HCT116 (cell line): ENCODE data around the gene PNMA5.

Experiments
- CTCF ChIP-seq, 3 experiments: fragments of 200-600 bp in 1 of 3; sonication (generic) in 1 of 3; IDR thresholded peaks in 2 of 3; conservative IDR thresholded peaks in 1 of 3; 2 replicates each; pipeline ENCODE4 v1.5.1; 2012 to 2017; ENCODE audit warnings: low read depth in 2 of 3, low read length in 2 of 3, antibody characterized with exemption in 1 of 3, borderline replicate concordance in 1 of 3, control low read depth in 1 of 3, mild to moderate bottlenecking in 1 of 3, mixed read lengths in 1 of 3, mixed run types in 1 of 3, moderate library complexity in 1 of 3; ENCODE audit not compliant: insufficient read depth in 1 of 3
- EGR1 ChIP-seq: IDR thresholded peaks from 2 replicates; pipeline ENCODE4 v1.6.1; 2012; ENCODE audit warnings: low read depth
- EZH2 ChIP-seq: fragments of 200-600 bp; sonication (generic); IDR thresholded peaks from 2 replicates; pipeline ENCODE4 v1.6.1; 2017; ENCODE audit warnings: antibody characterized with exemption, mixed run types
- EZH2phosphoT487 ChIP-seq: fragments of 200-600 bp; IDR thresholded peaks from 2 replicates; pipeline ENCODE4 v1.6.1; 2018; ENCODE audit warnings: antibody characterized with exemption, borderline replicate concordance
- POLR2A ChIP-seq: IDR thresholded peaks from 2 replicates; pipeline ENCODE4 v1.7.0; 2011; ENCODE audit warnings: borderline replicate concordance; ENCODE audit not compliant: insufficient read depth, insufficient read length; ENCODE audit errors: extremely low read depth
- POLR2AphosphoS5 ChIP-seq: IDR thresholded peaks from 2 replicates; pipeline ENCODE4 v1.6.1; 2011; ENCODE audit warnings: mild to moderate bottlenecking, low read depth, low read length, moderate library complexity
- SRF ChIP-seq: IDR thresholded peaks from 2 replicates; pipeline ENCODE4 v1.6.1; 2012; ENCODE audit warnings: low read depth
- YY1 ChIP-seq: IDR thresholded peaks from 2 replicates; pipeline ENCODE4 v1.6.1; 2011; ENCODE audit warnings: low read length, low read depth, moderate library complexity, mild to moderate bottlenecking; ENCODE audit not compliant: insufficient replicate concordance; ENCODE audit errors: extremely low read depth
- ZBTB33 ChIP-seq: IDR thresholded peaks from 2 replicates; pipeline ENCODE4 v1.6.1; 2011; ENCODE audit warnings: mild to moderate bottlenecking, low read length, moderate library complexity; ENCODE audit not compliant: insufficient replicate concordance; ENCODE audit errors: extremely low read depth

GRCh38 chrX:152992115-152992514 is 1.8 kb downstream of the PNMA5 start:
- TF ChIP-seq CTCF (IDR thresholded peaks at IDR 0.05 in 2 of 3, conservative IDR thresholded peaks at IDR 0.05 in 1 of 3; ENCODE audit: borderline replicate concordance in 1 of 3, insufficient read depth in 1 of 3, low read depth in 2 of 3, low read length in 2 of 3) (no peak), POLR2A (no peak), EGR1 (no peak), SRF (no peak), EZH2phosphoT487 (no peak), ZBTB33 (no peak), POLR2AphosphoS5 (no peak), YY1 (no peak), EZH2 (no peak)
